Right kidney (tissue), 9 donors: Measurements from ENCODE around the gene VASP.

Source experiments
- DNase-seq: peaks from one replicate; pipeline ENCODE4 v3.0.0-alpha.2; 2016
- long read RNA-seq, 8 donors: transcript quantifications; one replicate each; lab custom pipeline, GENCODE V29; 2026

The VASP gene
- long read RNA-seq, donor 1, transcript VASP-201 (13 exons, 2,305 nt): major isoform, 7 of 20 reads
- long read RNA-seq, donor 1, partial matches to known transcripts: 12 of 20 reads
- long read RNA-seq, donor 1, other reads (novel, unspliced or antisense): 0 of 20 reads
- long read RNA-seq, donor 2, partial matches to known transcripts: 6 of 9 reads
- long read RNA-seq, donor 2, other reads (novel, unspliced or antisense): 0 of 9 reads
- long read RNA-seq, donor 3, partial matches to known transcripts: 0 of 1 reads
- long read RNA-seq, donor 3, other reads (novel, unspliced or antisense): 0 of 1 reads
- long read RNA-seq, donor 4, partial matches to known transcripts: 7 of 10 reads
- long read RNA-seq, donor 4, other reads (novel, unspliced or antisense): 0 of 10 reads
- long read RNA-seq, donor 5, partial matches to known transcripts: 0 of 1 reads
- long read RNA-seq, donor 5, other reads (novel, unspliced or antisense): 0 of 1 reads
- long read RNA-seq, donor 6, partial matches to known transcripts: 34 of 35 reads
- long read RNA-seq, donor 6, other reads (novel, unspliced or antisense): 0 of 35 reads
- long read RNA-seq, donor 7, partial matches to known transcripts: 28 of 30 reads
- long read RNA-seq, donor 7, other reads (novel, unspliced or antisense): 0 of 30 reads
- long read RNA-seq, donor 8, transcript VASP-201 (13 exons, 2,305 nt): major isoform, 7 of 7 reads
- long read RNA-seq, donor 8, partial matches to known transcripts: 0 of 7 reads
- long read RNA-seq, donor 8, other reads (novel, unspliced or antisense): 0 of 7 reads

- peak; percentile 84 for DNase-seq
Observed at GRCh38 chr19:45506989-45507871, at the start of gene VASP. TSS of gene VASP (plus strand) at chr19:45507479. CDS start at chr19:45507772, 293 bp downstream.

DNA sequence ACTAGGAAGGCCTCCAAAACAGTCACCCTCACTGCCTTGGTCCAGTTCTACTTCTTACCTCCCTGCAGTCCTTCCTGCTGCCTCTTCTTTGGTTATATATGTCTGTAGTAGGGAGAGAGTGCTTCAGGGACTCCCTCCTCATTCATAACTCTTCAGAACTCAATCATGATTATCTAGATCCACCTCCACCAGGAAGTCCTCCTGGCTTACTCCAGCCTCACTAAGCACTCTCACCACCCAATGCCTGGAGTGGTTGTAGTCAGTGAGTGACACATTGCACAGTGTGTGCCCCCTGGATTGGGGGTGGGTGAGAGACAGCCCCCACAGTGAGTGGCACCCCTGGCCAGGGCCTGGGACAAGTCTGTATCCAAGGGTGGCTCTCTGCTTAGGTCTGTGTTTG is 49.5 kb upstream of the VASP start:
- no peak for DNase-seq

DNA sequence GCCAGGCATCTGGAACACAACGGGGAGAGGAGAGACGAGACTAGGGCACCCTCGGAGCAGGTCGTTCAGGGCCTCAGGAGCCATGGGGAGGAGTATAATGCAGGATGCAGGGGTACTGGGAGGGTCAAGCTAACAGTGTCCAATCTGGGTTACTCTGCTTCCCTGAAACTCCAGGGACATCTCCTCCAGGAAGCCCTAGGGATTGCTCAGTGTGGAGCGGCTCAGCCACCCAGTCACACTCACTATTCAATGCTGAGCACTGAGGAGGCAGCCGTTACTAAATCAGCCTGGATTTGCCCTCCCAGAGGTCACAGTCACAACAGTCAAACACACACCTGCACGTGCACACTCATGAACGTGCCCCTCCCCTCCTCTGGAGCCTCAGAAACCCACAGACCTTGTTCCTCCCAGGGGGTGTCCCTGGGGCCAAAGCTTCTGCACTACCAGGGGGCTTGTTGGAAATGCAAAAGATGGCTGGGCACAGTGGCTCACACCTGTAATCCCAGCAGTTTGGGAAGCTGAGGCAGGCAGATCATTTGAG is 46.4 kb upstream of the VASP start:
- DNase-seq: no peak

DNA sequence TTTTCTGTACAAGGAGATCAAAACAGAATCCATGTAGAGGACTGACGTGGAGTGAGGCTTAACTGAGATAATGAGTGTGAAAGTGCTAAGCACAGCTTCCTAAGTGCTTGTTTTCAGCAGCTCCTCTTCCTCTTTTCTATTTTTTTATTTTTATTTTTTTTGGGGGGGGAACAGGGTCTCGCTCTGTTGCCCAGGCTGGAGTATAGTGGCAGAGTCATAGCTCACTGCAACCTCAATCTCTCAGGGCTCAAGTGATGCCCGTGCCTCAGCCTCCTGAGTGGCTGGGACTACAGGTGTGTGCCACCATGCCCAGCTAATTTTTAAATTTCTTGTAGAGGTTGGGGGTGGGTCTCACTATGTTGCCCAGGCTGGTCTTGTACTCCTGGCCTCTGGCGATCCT is 45.1 kb upstream of the VASP start:
- DNase-seq: no peak

GRCh38 chr19:45463241-45463640 is 44.0 kb upstream of the VASP start:
- no peak for DNase-seq

- no peak for DNase-seq
Observed at GRCh38 chr19:45464274-45464673, 43.0 kb upstream of the VASP start.

GRCh38 chr19:45464852-45465441 is 42.3 kb upstream of the VASP start:
- no peak for DNase-seq

GRCh38 chr19:45467115-45467455 is 40.2 kb upstream of the VASP start:
- no peak for DNase-seq

- peak; percentile 98 for DNase-seq
Observed at GRCh38 chr19:45467456-45468158, 39.7 kb upstream of the VASP start, which contains the start of gene FOSB. TSS of gene FOSB (plus strand) at chr19:45467996. CDS start at chr19:45468587, 591 bp downstream.

- no peak for DNase-seq
Observed at GRCh38 chr19:45468159-45468651, 39.1 kb upstream of the VASP start.

DNA sequence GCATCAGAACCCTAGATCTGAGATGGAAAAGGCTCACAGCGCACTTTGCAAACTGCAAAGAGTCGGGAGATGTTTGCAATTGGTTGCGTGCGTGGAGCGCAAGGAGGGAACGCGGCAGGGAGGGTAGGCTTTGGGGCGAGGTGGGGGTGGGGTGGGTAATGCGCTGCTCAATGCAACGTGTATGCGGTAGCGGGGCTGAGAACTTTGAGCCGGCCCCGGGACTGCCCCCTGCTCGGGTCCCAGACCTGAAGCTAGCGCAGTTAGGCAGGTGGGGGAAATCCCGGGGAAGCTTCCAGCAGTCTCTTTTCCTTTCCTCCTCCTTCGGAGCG is 38.5 kb upstream of the VASP start:
- no peak for DNase-seq

DNA sequence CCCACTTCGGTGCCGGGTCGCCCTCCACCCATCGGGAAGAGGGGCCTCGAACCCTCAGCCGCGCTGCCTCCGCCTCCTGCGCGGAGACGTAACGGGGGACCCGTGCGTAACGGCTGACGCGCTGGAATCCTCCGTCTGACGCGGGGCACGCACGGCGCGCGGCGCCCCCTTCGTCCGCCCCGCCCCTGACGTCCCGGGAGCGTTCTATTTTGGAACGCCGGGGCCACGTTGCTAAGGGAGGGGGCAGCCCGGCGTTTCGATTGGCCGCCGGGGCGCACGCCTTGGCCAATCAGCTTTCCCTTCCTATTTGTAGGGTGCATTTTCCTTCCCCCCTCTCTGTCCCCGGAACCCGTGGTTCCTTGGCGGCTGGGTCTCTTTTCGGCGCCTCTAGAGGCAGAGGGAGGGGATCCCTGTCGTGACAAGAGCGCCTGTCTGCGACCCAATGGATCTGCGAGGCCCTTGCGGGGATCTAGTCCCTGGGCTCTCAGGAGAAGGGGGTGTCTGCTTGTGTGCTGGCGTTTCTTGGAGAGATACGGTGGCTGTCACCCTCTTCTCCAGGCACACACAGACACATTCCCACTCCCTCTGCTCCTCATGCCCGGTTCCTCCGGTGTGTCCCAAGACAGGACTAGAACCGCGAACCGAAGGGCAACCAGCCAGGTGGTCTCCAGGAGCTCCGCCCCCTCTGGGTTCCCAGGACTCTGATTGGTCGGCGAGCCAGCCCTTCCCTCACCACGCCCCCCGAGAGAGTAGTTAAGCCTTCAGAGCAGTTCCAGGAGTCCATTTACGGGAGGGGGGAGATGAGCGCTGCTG is 37.9 kb upstream of the VASP start:
- DNase-seq: peak; percentile 92

GRCh38 chr19:45469945-45470761 is 37.1 kb upstream of the VASP start:
- DNase-seq: no peak

DNA sequence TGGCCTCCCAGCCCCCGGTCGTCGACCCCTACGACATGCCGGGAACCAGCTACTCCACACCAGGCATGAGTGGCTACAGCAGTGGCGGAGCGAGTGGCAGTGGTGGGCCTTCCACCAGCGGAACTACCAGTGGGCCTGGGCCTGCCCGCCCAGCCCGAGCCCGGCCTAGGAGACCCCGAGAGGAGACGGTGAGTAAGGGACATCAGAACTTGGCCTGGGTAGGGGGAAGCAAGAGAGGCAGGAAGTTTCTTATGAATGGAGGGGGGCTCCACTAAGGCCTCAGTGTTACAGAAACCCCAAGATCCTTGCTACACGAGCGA is 36.6 kb upstream of the VASP start:
- DNase-seq: no peak

DNA sequence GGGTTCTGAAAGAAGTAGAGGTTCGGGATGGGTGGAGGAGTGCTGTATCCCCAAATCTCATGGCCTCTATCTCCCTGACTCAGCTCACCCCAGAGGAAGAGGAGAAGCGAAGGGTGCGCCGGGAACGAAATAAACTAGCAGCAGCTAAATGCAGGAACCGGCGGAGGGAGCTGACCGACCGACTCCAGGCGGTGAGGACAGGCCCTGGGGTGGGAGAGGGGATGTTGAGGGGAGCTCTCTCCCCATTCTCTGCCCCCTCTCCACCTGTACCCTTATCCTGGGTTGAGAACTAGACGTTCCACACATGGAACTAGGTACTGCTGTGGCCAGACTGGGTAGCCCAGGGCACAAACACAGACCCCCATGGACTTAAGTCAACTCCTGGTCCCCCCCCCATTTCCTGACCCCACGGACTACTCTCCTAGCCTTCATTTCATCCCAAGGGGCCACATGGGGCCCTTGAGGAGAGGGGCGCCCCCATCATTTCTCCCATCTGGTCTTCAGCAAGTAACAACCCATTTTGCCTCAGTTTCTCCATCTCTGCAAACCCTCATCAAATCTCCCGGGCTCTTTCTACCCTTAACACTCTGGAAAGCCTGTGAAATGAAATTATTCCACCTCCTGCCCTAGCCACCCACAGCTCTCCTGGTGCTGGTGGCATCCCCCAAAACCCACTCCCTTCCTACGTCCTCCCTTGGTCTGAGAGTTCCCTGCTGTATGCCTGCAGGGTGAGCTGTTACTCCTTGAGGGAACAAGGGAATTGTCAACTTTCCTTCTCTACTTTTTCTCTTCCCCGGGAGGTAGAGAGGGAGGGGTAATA is 36.0 kb upstream of the VASP start:
- DNase-seq: no peak

- DNase-seq: no peak
Observed at GRCh38 chr19:45471931-45472562, 35.2 kb upstream of the VASP start.

GRCh38 chr19:45472563-45473366 is 34.5 kb upstream of the VASP start:
- peak; percentile 72 for DNase-seq
